HG02981 (cell line): ENCODE data around the gene OST4.
"Not testable (repeated sequence)": the region's sequence is repeated elsewhere in the genome, so short reads cannot be mapped to it uniquely, and the experiment has no call there.

Experiments used
- ATAC-seq: cut with Tn5 transposase; IDR thresholded peaks from one replicate; pipeline ENCODE4 v1.9.1; 2021; ENCODE audit warnings: mild to moderate bottlenecking, moderate library complexity; ENCODE audit not compliant: unreplicated experiment

Gene OST4

GRCh38 chr2:27071277-27071989, at the start of gene OST4:
Gene OST4, minus strand, starts transcription at chr2:27071654.
- ATAC-seq: peak; percentile 86

GRCh38 chr2:27119330-27119670, 47.8 kb upstream of the OST4 start:
- not testable (repeated sequence) for ATAC-seq

DNA sequence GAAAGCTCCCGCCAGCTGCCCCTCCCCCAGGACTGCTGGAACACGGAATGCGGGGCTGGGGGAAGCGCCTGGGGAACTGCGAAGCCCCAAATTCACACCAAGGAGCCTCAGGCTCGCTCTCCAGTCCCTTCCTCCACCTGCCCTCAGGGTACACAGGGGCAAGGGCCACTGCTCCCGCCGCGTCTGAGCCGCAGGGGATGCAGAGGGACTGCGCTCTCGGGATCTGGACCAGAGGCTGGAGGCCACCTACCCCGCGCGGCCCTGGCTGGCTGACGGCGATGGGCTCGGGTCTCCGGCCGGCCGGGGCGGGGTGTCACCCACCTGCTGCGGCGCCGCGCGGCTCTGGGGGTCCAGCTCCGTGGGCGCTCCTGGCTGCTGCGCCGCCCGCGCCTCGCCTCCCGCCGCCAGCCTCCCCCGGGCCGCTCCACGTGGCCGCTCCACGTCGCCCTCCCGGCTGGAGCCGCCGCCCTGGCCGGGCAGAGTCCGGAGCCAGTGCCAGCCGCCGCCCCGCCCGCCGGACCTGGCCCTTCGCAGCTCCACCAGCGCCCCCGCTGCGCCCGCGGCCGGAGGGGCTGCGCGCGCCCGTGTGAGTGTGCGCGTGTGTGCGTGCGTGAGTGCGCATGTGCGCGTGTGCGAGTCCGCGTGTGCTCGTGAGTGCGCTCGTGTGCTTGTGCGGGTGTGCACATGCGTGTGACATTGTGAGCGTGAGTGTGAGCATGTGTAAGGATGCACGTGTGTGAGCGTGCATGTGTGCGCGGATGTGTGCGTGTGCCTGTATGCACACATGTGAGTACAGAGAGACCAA, 47.3 kb upstream of the OST4 start, which contains the start of gene CGREF1:
Gene CGREF1, minus strand, starts transcription at position 604 of the 805 bp plus-strand sequence. CDS start 14,762 bp downstream, outside the sequence.
- ATAC-seq: no peak

DNA sequence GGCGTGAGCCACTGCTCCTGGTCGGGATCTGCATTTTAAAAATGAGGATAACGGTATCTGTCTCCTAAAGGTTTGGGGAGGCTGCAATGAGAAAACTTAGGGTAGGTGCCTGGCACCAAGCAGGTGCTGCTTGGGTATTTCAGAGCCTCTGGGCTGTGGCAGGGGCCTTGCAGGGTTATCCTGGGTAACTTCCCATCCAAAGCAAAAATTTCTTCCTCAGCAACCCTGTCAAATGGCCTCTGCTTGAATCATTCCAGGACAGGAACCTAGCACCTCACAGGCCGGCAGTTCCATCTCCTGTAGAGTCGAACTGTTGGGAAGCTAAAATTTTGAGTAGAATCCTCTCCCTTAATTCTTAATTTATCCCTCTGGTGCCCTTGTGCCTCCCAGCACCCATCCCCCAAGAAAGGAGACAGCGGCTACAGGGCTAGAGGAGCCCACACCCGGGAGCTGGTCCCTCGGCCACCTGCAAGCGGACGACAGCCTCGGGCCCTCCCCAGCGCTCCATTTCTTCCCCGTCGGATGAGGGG, 46.6 kb upstream of the OST4 start:
- ATAC-seq: no peak

GRCh38 chr2:27115519-27115918, 44.1 kb upstream of the OST4 start:
- no peak for ATAC-seq

GRCh38 chr2:27111392-27112078, 40.1 kb upstream of the OST4 start:
- not testable (repeated sequence) for ATAC-seq

GRCh38 chr2:27110603-27111352, 39.3 kb upstream of the OST4 start:
- ATAC-seq: not testable (repeated sequence)

DNA sequence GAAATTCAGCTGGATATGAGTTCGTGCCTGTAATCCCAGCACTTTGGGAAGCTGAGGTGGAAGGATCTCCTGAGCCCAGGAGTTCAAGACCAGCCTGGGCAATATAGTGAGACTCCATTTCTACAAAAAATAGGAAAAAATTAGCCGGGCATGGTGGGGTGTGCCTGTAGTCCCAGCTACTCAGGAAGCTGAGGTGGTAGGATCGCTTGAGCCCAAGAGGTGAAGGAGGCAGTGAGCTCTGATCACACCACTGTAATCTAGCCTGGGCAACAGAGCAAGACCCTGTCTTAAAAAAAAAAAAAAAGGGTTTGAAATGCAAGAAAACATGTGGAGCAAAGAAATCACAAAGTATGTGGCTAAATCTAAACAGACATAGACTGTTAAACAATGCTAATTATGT, 37.6 kb upstream of the OST4 start:
- no peak for ATAC-seq

DNA sequence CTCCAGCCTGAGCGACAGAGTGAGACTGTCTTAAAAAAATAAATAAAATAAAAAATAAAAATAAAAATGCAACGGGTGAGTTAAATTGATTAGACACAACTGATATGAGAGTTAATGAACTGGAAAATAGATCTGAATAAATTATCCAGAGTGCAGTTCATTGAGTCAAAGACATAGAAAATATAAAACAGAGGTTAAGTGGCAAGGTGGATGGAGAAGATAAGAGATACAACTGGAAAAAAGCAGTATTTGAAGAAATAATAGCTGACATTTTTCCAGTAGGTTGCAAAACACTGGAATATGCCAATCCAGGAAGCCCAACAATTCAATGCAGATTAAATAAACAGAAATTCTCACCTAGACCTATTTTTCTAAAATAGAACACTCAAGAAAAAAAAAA, 36.8 kb upstream of the OST4 start:
- ATAC-seq: no peak

GRCh38 chr2:27105981-27106380, 34.5 kb upstream of the OST4 start:
- ATAC-seq: no peak

- ATAC-seq: no peak
Observed at GRCh38 chr2:27102329-27102728, 30.9 kb upstream of the OST4 start.

GRCh38 chr2:27100036-27100435, 28.6 kb upstream of the OST4 start:
- ATAC-seq: no peak

- no peak for ATAC-seq
Observed at GRCh38 chr2:27099334-27099955, 28.0 kb upstream of the OST4 start.

DNA sequence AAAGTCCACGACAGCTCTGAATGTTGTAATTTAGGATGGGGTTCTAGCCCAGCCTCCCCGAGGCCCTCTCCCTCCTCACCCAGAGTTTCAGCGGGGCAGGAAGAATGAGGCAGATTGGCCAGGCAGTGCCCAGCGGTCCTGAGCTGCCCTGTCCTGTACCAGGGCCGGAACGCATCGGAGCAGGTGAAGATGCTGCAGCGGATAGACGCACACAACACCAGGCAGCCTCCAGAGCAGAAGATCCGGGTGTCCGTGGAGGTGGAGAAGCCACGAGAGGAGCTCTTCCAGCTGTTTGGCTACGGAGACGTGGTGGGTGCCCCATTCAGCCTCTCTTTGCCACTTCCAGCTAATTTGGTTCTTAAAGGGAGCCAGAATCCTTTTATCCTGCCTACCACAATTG, 25.9 kb upstream of the OST4 start:
- ATAC-seq: no peak

DNA sequence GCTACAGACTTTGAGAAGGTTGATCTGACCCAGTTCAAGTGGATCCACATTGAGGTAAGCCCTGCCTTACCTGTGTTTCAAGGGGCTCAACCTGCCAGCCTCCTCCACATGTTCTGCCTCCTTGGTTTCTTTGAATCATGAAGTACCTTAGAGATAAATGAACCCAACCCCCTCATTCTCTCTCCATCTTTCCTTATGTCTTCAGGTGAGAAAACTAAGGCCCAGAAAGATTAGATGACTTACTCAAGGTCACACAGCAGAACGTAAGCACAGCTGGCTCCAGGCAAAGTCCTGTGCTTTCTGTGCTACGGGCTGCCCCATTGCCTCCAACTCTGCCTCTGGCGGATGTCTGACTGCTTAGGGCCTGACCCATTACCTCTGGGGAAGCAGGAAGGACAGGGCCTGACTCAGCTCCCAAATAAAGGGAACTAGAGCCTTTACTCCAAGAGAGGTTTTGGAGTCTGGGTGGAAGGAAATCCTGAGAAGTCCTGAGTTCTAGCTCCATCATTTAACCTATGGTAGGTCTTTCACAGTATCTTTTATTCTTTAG, 25.4 kb upstream of the OST4 start:
- ATAC-seq: no peak

DNA sequence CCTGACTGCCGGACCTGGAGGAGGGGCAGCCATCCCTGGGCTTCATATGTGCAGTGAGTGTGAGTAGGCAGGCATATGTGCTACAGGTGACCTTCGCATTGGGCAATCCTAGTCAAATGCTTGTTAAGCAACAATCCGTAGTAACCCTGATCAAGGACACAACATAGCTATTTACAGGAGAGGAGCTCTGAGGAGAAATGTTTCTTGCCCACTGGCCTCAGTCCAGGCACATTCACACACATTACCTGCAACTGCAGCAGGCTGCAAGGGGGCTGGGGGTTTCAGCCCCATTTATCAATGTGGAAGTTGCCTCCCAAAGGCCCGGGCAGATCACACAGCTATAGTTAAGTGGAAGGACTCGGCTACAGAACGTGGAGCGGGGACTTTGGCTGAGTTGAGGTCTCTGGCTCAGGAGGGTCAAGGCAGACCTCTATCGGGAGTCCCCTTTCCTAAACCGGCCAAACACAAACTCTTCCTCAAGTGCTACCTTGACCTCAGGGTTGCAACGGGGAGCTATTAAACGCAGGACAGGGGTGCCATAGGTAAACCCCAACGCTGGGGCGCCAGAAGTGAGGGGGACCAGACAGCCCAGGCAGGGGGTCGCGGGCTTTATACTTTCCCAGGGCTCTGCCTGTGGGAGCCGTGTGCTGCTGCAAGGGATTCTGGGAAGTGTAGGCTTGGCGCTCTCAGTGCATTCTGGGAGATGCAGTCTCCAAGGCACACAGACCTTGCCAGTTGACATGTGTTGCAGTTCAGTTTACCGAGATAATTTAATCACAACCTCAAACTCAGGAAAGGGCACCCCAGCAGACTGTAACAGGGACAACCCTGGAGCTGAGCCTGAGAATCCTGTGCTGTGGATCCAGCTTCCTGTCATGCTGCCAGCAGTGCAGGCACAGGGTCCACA, 24.5 kb upstream of the OST4 start:
- peak; percentile 56 for ATAC-seq

DNA sequence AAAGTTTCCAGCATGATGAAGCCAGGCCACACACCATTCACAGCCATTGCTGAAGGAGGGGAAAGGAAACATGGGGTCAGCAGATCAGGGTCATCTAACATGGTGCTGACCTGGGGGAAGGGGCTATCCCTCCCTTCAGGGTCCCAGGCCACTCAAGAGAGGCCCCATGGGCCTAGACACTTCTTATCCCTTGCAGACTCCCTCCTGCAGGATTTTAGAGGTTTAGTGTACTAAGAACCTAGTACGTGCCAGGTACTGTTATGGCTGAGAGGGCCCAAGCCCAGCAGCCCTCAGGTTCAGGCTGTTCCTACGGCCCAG, 23.9 kb upstream of the OST4 start:
- no peak for ATAC-seq

DNA sequence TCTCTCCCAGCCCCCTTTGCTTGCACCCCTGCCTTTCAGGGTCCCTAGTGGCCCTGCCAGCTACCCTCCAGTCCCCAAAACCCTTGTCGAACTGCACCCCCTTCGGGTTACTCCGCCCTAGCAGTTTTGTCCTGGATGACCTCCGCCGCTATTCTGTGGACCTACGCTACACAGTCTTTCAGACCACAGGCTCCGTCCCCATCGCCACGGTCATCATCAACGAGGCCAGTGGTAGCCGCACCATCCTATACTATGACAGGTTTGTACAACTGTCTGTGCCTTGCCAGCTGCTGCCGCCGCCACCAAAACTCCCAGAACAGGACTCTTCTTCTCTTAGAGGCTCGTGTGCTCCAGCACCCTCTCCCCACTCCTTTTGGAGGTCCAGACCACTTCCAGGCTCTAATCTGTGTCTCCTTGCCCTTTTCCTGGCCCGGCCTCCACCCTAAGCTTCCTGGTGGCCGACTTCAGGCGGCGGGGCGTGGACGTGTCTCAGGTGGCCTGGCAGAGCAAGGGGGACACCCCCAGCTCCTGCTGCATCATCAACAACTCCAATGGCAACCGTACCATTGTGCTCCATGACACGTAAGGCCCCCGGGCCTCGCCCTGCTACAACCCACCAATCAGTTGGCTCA, 23.0 kb upstream of the OST4 start:
- ATAC-seq: no peak
